MCF 10A (cell line): ENCODE measurements around the gene SLC6A8. TPM values are rescaled to one million over a fixed set of nuclear protein-coding genes. Genes with fewer than 3 reads are reported as not detected.

ENCODE experiments used
- BruUV-seq: library from RNA; stranded (reverse); fragments of 400-500 nt; replicated peaks from 2 replicates; lab custom pipeline; 2021; lab: Mats Ljungman, UMichigan
- CTCF ChIA-PET: fragments of 300-600 bp; sonication (Branson Sonifier 250); formaldehyde crosslinking; extraction: SDS; loops from one replicate; lab custom pipeline; 2021; ENCODE audit warnings: antibody characterized with exemption, inconsistent platforms; lab: Yijun Ruan, JAX
- POLR2A ChIA-PET: fragments of 300-600, 350-650 bp; sonication (Branson Sonifier 250); formaldehyde crosslinking; extraction: SDS; loops from one replicate; lab custom pipeline; 2020; ENCODE audit warnings: antibody characterized with exemption, inconsistent platforms; lab: Yijun Ruan, JAX
- DNase-seq: peaks from one replicate; pipeline ENCODE4 v3.0.0-alpha.2; 2018; ENCODE audit not compliant: unreplicated experiment
- H3K27ac Mint-ChIP-seq: one replicate; pipeline ENCODE4 v1.8.0; 2022; ENCODE audit warnings: mild to moderate bottlenecking, low read depth, mixed read lengths; ENCODE audit not compliant: unreplicated experiment
- H3K27me3 Mint-ChIP-seq: one replicate; pipeline ENCODE4 v1.8.0; 2022; ENCODE audit warnings: mixed read lengths; ENCODE audit not compliant: insufficient read depth, unreplicated experiment
- H3K36me3 Mint-ChIP-seq: one replicate; pipeline ENCODE4 v1.8.0; 2022; ENCODE audit warnings: mild to moderate bottlenecking, moderate library complexity, mixed read lengths; ENCODE audit not compliant: insufficient read depth, unreplicated experiment
- H3K4me1 Mint-ChIP-seq: one replicate; pipeline ENCODE4 v1.8.0; 2022; ENCODE audit warnings: mixed read lengths; ENCODE audit not compliant: insufficient read depth, unreplicated experiment
- H3K4me3 Mint-ChIP-seq: one replicate; pipeline ENCODE4 v1.8.0; 2022; ENCODE audit warnings: mild to moderate bottlenecking, moderate library complexity, mixed read lengths; ENCODE audit not compliant: unreplicated experiment
- H3K9me3 Mint-ChIP-seq: one replicate; pipeline ENCODE4 v1.8.0; 2022; ENCODE audit warnings: mixed read lengths; ENCODE audit not compliant: unreplicated experiment
- intact Hi-C: fragments of 100-400 bp; cut with micrococcal nuclease; formaldehyde crosslinking; loops from 2 replicates; pipeline ENCODE4 v1.14.1; 2022
- total RNA-seq: library from RNA; stranded (reverse); gene quantifications from 2 replicates; pipeline ENCODE4 v1.2.3, GENCODE V29; 2022
- TF ChIP-seq, protein P1 (sequence below): fragments of 200-600 bp; IDR thresholded peaks from one replicate; pipeline ENCODE4 v1.8.0; 2022; ENCODE audit warnings: antibody characterized with exemption, mild to moderate bottlenecking; ENCODE audit not compliant: unreplicated experiment

The SLC6A8 gene
- total RNA-seq, 1 experiment from 2014 or later: 66.6 TPM

DNA sequence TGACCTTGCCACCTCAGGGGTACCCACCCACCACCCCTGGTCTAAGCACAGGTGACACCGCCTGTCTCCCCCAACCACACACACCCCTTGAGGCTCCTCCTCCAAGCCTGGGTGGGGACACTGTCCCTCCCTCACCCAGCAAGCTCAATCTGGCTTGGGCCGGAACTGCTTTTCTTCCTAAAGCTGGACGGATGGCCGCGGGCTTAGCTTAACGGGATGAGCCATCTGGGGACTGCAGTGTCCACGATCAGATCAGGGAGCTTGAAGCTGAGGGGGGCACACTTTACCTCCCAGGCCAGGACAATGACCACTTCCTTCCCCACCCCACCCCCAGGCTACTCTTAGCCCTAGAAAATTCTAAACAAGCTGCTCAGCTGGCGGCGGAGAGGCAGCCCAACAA is 1.0 kb upstream of the SLC6A8 start:
- no TSS peak for BruUV-seq
- peaks cover 6% of the 10 kb centered on the region for H3K36me3 Mint-ChIP-seq
- no peaks in the 10 kb centered on the region for H3K27me3 Mint-ChIP-seq
- intact Hi-C loops: no loop called here
- H3K4me3 Mint-ChIP-seq: no peak overlapping the region
- ChIA-PET POLR2A (interaction anchor here (0.6 to 0.8 kb wide), 2 partner anchors 22 to 72 kb away, joined by 3 read pairs; no protein-coding TSS in a partner anchor), CTCF (interaction anchor here (0.6 to 1.6 kb wide), 6 partner anchors 18 to 652 kb away, joined by 3 to 5 read pairs (median 3); no protein-coding TSS in a partner anchor)
- H3K9me3 Mint-ChIP-seq: no peaks in the 10 kb centered on the region
- TF ChIP-seq, protein P1, sequence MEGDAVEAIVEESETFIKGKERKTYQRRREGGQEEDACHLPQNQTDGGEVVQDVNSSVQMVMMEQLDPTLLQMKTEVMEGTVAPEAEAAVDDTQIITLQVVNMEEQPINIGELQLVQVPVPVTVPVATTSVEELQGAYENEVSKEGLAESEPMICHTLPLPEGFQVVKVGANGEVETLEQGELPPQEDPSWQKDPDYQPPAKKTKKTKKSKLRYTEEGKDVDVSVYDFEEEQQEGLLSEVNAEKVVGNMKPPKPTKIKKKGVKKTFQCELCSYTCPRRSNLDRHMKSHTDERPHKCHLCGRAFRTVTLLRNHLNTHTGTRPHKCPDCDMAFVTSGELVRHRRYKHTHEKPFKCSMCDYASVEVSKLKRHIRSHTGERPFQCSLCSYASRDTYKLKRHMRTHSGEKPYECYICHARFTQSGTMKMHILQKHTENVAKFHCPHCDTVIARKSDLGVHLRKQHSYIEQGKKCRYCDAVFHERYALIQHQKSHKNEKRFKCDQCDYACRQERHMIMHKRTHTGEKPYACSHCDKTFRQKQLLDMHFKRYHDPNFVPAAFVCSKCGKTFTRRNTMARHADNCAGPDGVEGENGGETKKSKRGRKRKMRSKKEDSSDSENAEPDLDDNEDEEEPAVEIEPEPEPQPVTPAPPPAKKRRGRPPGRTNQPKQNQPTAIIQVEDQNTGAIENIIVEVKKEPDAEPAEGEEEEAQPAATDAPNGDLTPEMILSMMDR: no peak
- no peak for DNase-seq
- no peaks in the 10 kb centered on the region for H3K4me1 Mint-ChIP-seq
- H3K27ac Mint-ChIP-seq: no peak overlapping the region

- peaks cover 6% of the 10 kb centered on the region for H3K36me3 Mint-ChIP-seq
- no peaks in the 10 kb centered on the region for H3K9me3 Mint-ChIP-seq
- H3K4me1 Mint-ChIP-seq: no peaks in the 10 kb centered on the region
- TF ChIP-seq, protein P1: no peak
- H3K4me3 Mint-ChIP-seq: peak overlapping the region; percentile 70
- H3K27ac Mint-ChIP-seq: no peak overlapping the region
- ChIA-PET CTCF (no interaction called here), POLR2A (interaction anchor here (1.0 kb wide), 1 partner anchor 36 kb away, joined by 4 read pairs; the partner anchor contains the start of gene BCAP31)
- H3K27me3 Mint-ChIP-seq: no peaks in the 10 kb centered on the region
- intact Hi-C loops: no loop called here
- no TSS peak for BruUV-seq
- no peak for DNase-seq
These were observed 345 bp downstream of the SLC6A8 start for GRCh38 chrX:153688071-153688470.

- intact Hi-C loops: no loop called here
- POLR2A ChIA-PET: interaction anchor here (1.0 kb wide), 1 partner anchor 35 kb away, joined by 4 read pairs; the partner anchor contains the start of gene BCAP31
- CTCF ChIA-PET: no interaction called here
- TF ChIP-seq, protein P1: no peak
- Mint-ChIP-seq H3K9me3 (no peaks in the 10 kb centered on the region), H3K4me1 (no peaks in the 10 kb centered on the region), H3K36me3 (peaks cover 6% of the 10 kb centered on the region), H3K27ac (no peak overlapping the region), H3K27me3 (no peaks in the 10 kb centered on the region), H3K4me3 (no peak overlapping the region)
- no TSS peak for BruUV-seq
- no peak for DNase-seq
These were observed 780 bp downstream of the SLC6A8 start for GRCh38 chrX:153688506-153688905.

- intact Hi-C loops: no loop called here
- BruUV-seq: no TSS peak
- TF ChIP-seq, protein P1: no peak
- H3K9me3 Mint-ChIP-seq: no peaks in the 10 kb centered on the region
- ChIA-PET POLR2A (no interaction called here), CTCF (no interaction called here)
- DNase-seq: peak; percentile 43
- no peaks in the 10 kb centered on the region for H3K27me3 Mint-ChIP-seq
- peak overlapping the region; percentile 59 for H3K27ac Mint-ChIP-seq
- H3K4me1 Mint-ChIP-seq: no peaks in the 10 kb centered on the region
- peak overlapping the region; percentile 66 for H3K4me3 Mint-ChIP-seq
- peaks cover 6% of the 10 kb centered on the region for H3K36me3 Mint-ChIP-seq
These were observed 1.3 kb downstream of the SLC6A8 start for GRCh38 chrX:153688911-153689590.
